ENCODE data around the gene EPS15.

DNA sequence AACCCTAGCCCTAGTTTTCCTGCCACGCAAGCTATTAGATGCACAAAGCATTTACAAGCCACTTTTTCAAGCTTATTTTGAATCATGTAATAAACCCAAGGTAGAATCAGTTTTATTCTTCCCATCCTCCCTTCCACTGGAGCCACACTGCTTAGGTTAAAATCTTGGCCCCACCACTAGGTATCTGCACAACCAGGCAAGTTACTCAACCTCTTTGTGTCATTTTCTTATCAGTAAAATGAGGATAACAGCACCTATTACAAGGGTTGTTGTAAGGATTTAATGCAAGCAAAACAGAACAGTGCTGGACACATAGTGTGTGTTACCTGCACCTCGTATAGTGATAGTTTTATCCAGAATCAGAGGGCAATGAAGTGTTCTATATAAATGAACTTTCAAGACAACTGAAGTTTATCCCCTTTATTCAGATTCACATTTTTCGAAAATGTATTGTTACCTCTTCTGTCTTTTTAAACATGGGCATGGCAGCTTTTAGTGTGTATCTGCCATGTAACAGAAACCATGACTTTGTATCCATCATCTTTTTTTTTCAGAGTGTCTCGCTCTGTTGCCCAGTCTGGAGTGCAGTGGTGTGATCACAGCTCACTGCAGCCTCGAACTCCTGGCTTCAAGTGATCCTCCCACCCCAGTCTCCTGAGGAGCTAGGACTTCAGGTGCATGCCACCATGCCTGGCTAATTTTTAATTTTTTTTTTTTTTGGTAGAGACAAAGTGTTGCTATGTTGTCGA is 171.5 kb downstream of the EPS15 start:
- TF ChIP-seq CTCF (IDR thresholded peaks at IDR 0.05) = no peak
- no peak for TF ChIP-seq POLR2A (IDR thresholded peaks at IDR 0.05)
